Adrenal gland (tissue), 12 donors: Measurements from ENCODE around the gene CYP26B1. TPM values are rescaled to one million over a fixed set of nuclear protein-coding genes. Genes with fewer than 3 reads are reported as not detected.

Experiments
- DNase-seq, 7 donors: peaks; one replicate each; pipeline ENCODE4 v3.0.0-alpha.2; 2019 to 2020
- H3K27ac ChIP-seq, 5 donors: fragments of 200-600 bp; sonication (generic) in 4 of 5; 1 replicate in 3 of 5; 2 replicates in 2 of 5; pipeline versions ENCODE4 v1.5.1 to v1.8.0; 2016 to 2020; ENCODE audit warnings: mild to moderate bottlenecking in 1 of 5
- H3K27me3 ChIP-seq: fragments of 200-600 bp; 2 replicates; pipeline ENCODE4 v1.8.0; 2021
- H3K36me3 ChIP-seq, 2 donors: fragments of 200-600 bp; replicated peaks in 1 of 2; 1 replicate in 1 of 2; 2 replicates in 1 of 2; pipeline versions ENCODE4 v1.5.1 to v1.8.0; 2018 to 2022
- H3K4me1 ChIP-seq, 2 donors: fragments of 200-600 bp; replicated peaks in 1 of 2; 1 replicate in 1 of 2; 2 replicates in 1 of 2; pipeline versions ENCODE4 v1.5.1 to v1.8.0; 2018 to 2021
- H3K4me3 ChIP-seq, 4 donors: fragments of 200-600 bp; sonication (generic) in 3 of 4; one replicate each; pipeline ENCODE4 v1.5.1; 2016 to 2018
- H3K9me3 ChIP-seq, 3 donors: fragments of 200-600 bp; sonication (generic) in 1 of 3; replicated peaks in 1 of 3; 1 replicate in 2 of 3; 2 replicates in 1 of 3; pipeline versions ENCODE4 v1.5.1 to v1.8.0; 2016 to 2021
- CTCF ChIP-seq, 6 experiments: fragments of 450-650 bp in 4 of 6; fragments of 200-600 bp in 2 of 6; sonication (generic) in 1 of 6; IDR thresholded peaks; 1 replicate in 5 of 6; 2 replicates in 1 of 6; pipeline versions ENCODE4 v1.5.1 to v1.8.0; 2016 to 2021; ENCODE audit warnings: antibody characterized with exemption in 6 of 6, mild to moderate bottlenecking in 2 of 6, moderate library complexity in 1 of 6
- POLR2A ChIP-seq, 2 donors: fragments of 450-650 bp; IDR thresholded peaks; one replicate each; pipeline ENCODE4 v1.6.1; 2017; ENCODE audit warnings: antibody characterized with exemption in 2 of 2, mild to moderate bottlenecking in 2 of 2, moderate library complexity in 1 of 2
- WGBS, 4 donors: extraction: QIAGEN DNeasy Blood & Tissue Kit in 2 of 4; methylation state at CpG; one replicate each; pipeline versions ENCODE4 v1.1.5 to v1.1.7; 2013 to 2017; 5-methylcytosine and 5-hydroxymethylcytosine counted together
- intact Hi-C, 2 donors: fragments of 100-400 bp; cut with DNase I; formaldehyde crosslinking; loops; one replicate each; pipeline versions ENCODE4 v1.14.1 to v1.15.0; 2022 to 2023
- polyA plus RNA-seq, 3 donors: library from polyadenylated mRNA; stranded (reverse); fragments of 200-250 nt in 2 of 3; fragments of 350-450 nt in 1 of 3; fragmentation: Illumina TruSeq in 1 of 3; extraction: RNeasy Lipid Tissue Mini Kit (QIAGEN cat#74804) in 1 of 3; gene quantifications; one replicate each; pipeline ENCODE4 v1.2.3, GENCODE V29; 2013 to 2014
- total RNA-seq, 9 donors: library from RNA; depleted of rRNA in 4 of 9; stranded (reverse); fragments of >200 nt in 4 of 9; fragments of 120-200 nt in 1 of 9; fragmentation: NEBNext Ultra II Directional in 1 of 9; extraction: Animal tissue kit (Norgen Biotek cat#: 25700) in 1 of 9; gene quantifications; one replicate each; pipeline versions ENCODE4 v1.1.0 to v1.2.4, GENCODE V29; 2013 to 2023
- donor health status: healthy with polysubstance abuse.
- donor health status: Bipolar disorder and iron deficiency.
- donor health status: DM: yes; HTN: yes; CAD: no.
- donor health status: DM: no; HTN: no; CAD: no.
- donor health status: DM: no; HTN: no; CAD: no.
- donor health status: DM: yes; HTN: yes; CAD: no.

The CYP26B1 gene
- total and polyA plus RNA-seq, 12 donors, result 0.53 to 30.3 (median 10.7) TPM

GRCh38 chr2:72175636-72176035, 28.0 kb upstream of the CYP26B1 start:
- H3K27me3 ChIP-seq, result no peaks in the 10 kb centered on the region
- peaks cover 0 to 11% of the 10 kb centered on the region in 2 donors for H3K36me3 ChIP-seq
- DNase-seq, result no peak

DNA sequence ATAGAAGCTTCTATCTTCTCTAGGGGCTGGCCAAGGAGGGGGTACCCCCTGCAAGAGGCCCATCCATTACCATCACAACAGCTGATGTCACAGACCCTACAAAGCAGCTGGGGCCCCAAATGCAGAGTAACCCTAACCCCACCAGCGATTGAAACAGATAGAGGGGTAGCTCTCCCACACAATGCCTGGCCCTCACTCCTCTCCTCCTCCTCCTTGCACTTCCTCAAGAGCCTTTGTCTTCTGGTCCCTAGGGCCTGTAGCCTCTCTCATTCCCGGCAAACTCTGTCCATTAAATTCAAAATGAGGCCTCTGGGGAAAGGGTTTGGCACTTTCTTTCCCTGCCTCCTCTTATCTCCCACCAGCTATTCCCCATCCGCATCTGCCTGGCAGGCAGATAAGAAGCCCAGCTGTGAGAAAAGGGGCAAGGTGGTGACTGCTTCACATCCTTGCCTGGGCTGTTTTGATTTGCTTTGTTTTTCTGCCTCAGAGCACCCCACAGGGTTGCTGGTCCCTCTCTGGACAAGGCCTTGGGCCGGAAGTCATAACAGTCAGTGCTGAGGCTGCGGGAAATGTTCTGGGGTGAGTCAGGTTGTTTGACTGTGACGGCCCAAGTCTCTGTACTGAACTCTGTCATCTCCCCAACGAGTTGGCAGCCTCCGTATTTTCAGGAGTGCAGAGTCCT, 26.1 kb upstream of the CYP26B1 start:
- Histone ChIP-seq H3K9me3 (no peaks in the 10 kb centered on the region), H3K4me3 (no peak overlapping the region), H3K27me3 (no peaks in the 10 kb centered on the region), H3K36me3 (peaks cover 0 to 7% of the 10 kb centered on the region in 2 donors), H3K4me1 (no peaks in the 10 kb centered on the region), H3K27ac (no peak overlapping the region)
- intact Hi-C loops, result no loop called here
- no peak for DNase-seq
- TF ChIP-seq CTCF (IDR thresholded peaks at IDR 0.05) (no peak), POLR2A (IDR thresholded peaks at IDR 0.05) (no peak)
- WGBS, 4 donors, result 71 to 79% (median 75%) methylated on average over 7 to 8 of the region's 8 CpGs

More at GRCh38 chr2:72175636-72176035, 28.0 kb upstream of the CYP26B1 start:
- no peaks in the 10 kb centered on the region for H3K4me1 ChIP-seq
- H3K4me3 ChIP-seq, result no peak overlapping the region
- H3K27ac ChIP-seq, result no peak overlapping the region
- WGBS, 4 donors, result 92 to 100% (median 95%) methylated on average over 3 to 4 of the region's 4 CpGs
- TF ChIP-seq CTCF (IDR thresholded peaks at IDR 0.05), result no peak
- TF ChIP-seq POLR2A (IDR thresholded peaks at IDR 0.05), result no peak
- no peaks in the 10 kb centered on the region for H3K9me3 ChIP-seq
- intact Hi-C loops, result no loop called here

DNA sequence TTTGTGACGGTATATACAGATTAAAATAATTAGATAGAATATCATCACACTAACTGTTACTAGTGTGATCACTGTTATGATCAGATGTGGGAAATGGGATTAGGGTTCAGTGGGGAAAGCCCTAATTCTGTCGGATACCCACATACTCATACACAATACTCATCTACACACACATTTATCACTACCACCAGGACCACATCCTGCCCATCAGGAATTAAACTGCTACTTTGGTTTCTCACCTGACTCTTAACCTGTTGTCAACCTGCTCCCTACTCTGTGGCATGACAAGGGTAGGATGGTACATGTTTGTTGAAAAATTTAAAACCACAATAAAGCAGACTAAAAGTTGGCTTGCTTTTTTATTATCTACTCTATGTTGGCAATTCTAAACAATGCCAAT, 24.8 kb upstream of the CYP26B1 start:
- no peak overlapping the region for H3K27ac ChIP-seq
- intact Hi-C loops, result no loop called here
- TF ChIP-seq POLR2A (IDR thresholded peaks at IDR 0.05) (no peak), CTCF (IDR thresholded peaks at IDR 0.05) (no peak)

GRCh38 chr2:72166279-72166678, 18.6 kb upstream of the CYP26B1 start:
- TF ChIP-seq POLR2A (IDR thresholded peaks at IDR 0.05), result no peak
- TF ChIP-seq CTCF (IDR thresholded peaks at IDR 0.05), result no peak
- no peaks in the 10 kb centered on the region for H3K27me3 ChIP-seq
- 85 to 87% (median 86%) methylated on average over 3 of the region's 3 CpGs for WGBS, 4 donors
- no peaks in the 10 kb centered on the region for H3K36me3 ChIP-seq
- no peak for DNase-seq
- H3K4me1 ChIP-seq, result no peaks in the 10 kb centered on the region
- no peak overlapping the region for H3K27ac ChIP-seq
- intact Hi-C loops, result no loop called here
- no peaks in the 10 kb centered on the region for H3K9me3 ChIP-seq
- H3K4me3 ChIP-seq, result no peak overlapping the region

More for the DNA sequence above, 24.8 kb upstream of the CYP26B1 start:
- WGBS, 4 donors, result 94 to 97% (median 96%) methylated on average over 2 of the region's 2 CpGs
- Histone ChIP-seq H3K36me3 (no peaks in the 10 kb centered on the region), H3K4me1 (no peaks in the 10 kb centered on the region), H3K9me3 (no peaks in the 10 kb centered on the region), H3K27me3 (no peaks in the 10 kb centered on the region), H3K4me3 (no peak overlapping the region)
- no peak for DNase-seq
